Fibroblast of lung (primary cell): ENCODE measurements around the gene KIF5A. TPM values are rescaled to one million over a fixed set of nuclear protein-coding genes. Genes with fewer than 3 reads are reported as not detected.

Experiments used
- DNase-seq, 2 donors: peaks; one replicate each; pipeline versions ENCODE4 v3.0.0 to v3.0.0-alpha.2; 2010; ENCODE audit warnings: low read depth in 2 of 2
- H2AFZ ChIP-seq: 2 replicates; pipeline ENCODE4 v1.5.1; 2012; ENCODE audit warnings: low read length, control low read depth, inconsistent platforms
- H3K27ac ChIP-seq: 2 replicates; pipeline ENCODE4 v1.5.1; 2011; ENCODE audit warnings: low read length, control low read depth; ENCODE audit not compliant: insufficient read depth
- H3K27me3 ChIP-seq: 2 replicates; pipeline ENCODE4 v1.5.1; 2011; ENCODE audit warnings: mild to moderate bottlenecking, low read length; ENCODE audit not compliant: control insufficient read depth, insufficient read depth
- H3K36me3 ChIP-seq: 2 replicates; pipeline ENCODE4 v1.5.1; 2011; ENCODE audit warnings: low read length; ENCODE audit not compliant: control insufficient read depth, insufficient read depth
- H3K4me1 ChIP-seq: 2 replicates; pipeline ENCODE4 v1.5.1; 2011; ENCODE audit warnings: low read length; ENCODE audit not compliant: control insufficient read depth, insufficient read depth; ENCODE audit errors: extremely low read depth
- H3K4me2 ChIP-seq: 2 replicates; pipeline ENCODE4 v1.5.1; 2011; ENCODE audit warnings: low read length, control low read depth; ENCODE audit not compliant: insufficient read depth; ENCODE audit errors: extremely low read depth
- H3K4me3 ChIP-seq, 4 experiments: fragments of 200-600 bp in 1 of 4; sonication (generic) in 1 of 4; replicated peaks in 1 of 4; 2 replicates each; pipeline ENCODE4 v1.5.1; 2011 to 2016; ENCODE audit warnings: low read length in 4 of 4, low read depth in 3 of 4, mild to moderate bottlenecking in 3 of 4, control low read depth in 2 of 4, inconsistent platforms in 1 of 4, mixed read lengths in 1 of 4; ENCODE audit not compliant: insufficient read depth in 1 of 4; ENCODE audit errors: control extremely low read depth in 1 of 4
- H3K79me2 ChIP-seq: 2 replicates; pipeline ENCODE4 v1.5.1; 2012; ENCODE audit warnings: mild to moderate bottlenecking, low read length, inconsistent platforms; ENCODE audit not compliant: control insufficient read depth, insufficient read depth
- H3K9ac ChIP-seq: 2 replicates; pipeline ENCODE4 v1.5.1; 2011; ENCODE audit warnings: mild to moderate bottlenecking, low read length, control low read depth; ENCODE audit not compliant: insufficient read depth
- H3K9me3 ChIP-seq: 2 replicates; pipeline ENCODE4 v1.5.1; 2012; ENCODE audit warnings: low read depth, low read length; ENCODE audit not compliant: control insufficient read depth, insufficient read depth
- H4K20me1 ChIP-seq: 2 replicates; pipeline ENCODE4 v1.5.1; 2011; ENCODE audit warnings: low read length; ENCODE audit not compliant: control insufficient read depth, insufficient read depth; ENCODE audit errors: extremely low read depth
- CTCF ChIP-seq, 2 donors: IDR thresholded peaks in 1 of 2; conservative IDR thresholded peaks in 1 of 2; 1 replicate in 1 of 2; 2 replicates in 1 of 2; pipeline ENCODE4 v1.5.1; 2011 to 2012; ENCODE audit warnings: low read length in 2 of 2, control low read depth in 1 of 2, inconsistent platforms in 1 of 2, low read depth in 1 of 2, mild to moderate bottlenecking in 1 of 2
- EZH2 ChIP-seq: IDR thresholded peaks from 2 replicates; pipeline ENCODE4 v1.5.1; 2012; ENCODE audit warnings: low read length, control low read depth, mild to moderate bottlenecking; ENCODE audit errors: missing control alignments
- polyA plus RNA-seq, 2 donors: library from polyadenylated mRNA; depleted of rRNA in 1 of 2; stranded (reverse) in 1 of 2; unstranded in 1 of 2; fragments of >200 nt; gene quantifications; 2 replicates each; pipeline ENCODE4 v1.2.1, GENCODE V29; 2011 to 2012; ENCODE audit warnings: missing spikeins in 1 of 2
- total RNA-seq: library from RNA; depleted of rRNA; stranded (reverse); fragments of >200 nt; gene quantifications from 2 replicates; pipeline ENCODE4 v1.2.1, GENCODE V29; 2014

Gene KIF5A
- total and polyA plus RNA-seq, 2 donors (not counting 1 experiment from before 2014, with no cell fraction given), result 0.53 to 1.3 TPM

GRCh38 chr12:57623385-57623784 lies 73.5 kb downstream of the KIF5A start:
- Histone ChIP-seq H3K9me3 (no peaks in the 10 kb centered on the region), H3K4me2 (no peak overlapping the region), H3K4me3 (no peak overlapping the region), H3K27ac (no peak overlapping the region), H4K20me1 (no peaks in the 10 kb centered on the region), H3K27me3 (peaks cover 40% of the 10 kb centered on the region), H2AFZ (no peak overlapping the region), H3K36me3 (no peaks in the 10 kb centered on the region), H3K79me2 (no peaks in the 10 kb centered on the region), H3K9ac (no peak overlapping the region), H3K4me1 (peaks cover 5% of the 10 kb centered on the region)
- TF ChIP-seq EZH2, result no peak
- no peak for TF ChIP-seq CTCF (conservative IDR thresholded peaks at IDR 0.05 in 1 of 2, IDR thresholded peaks at IDR 0.05 in 1 of 2; ENCODE audit: low read depth in 1 of 2, low read length in 2 of 2)
- no peak for DNase-seq

- no peak overlapping the region for H3K9ac ChIP-seq
- TF ChIP-seq EZH2 (no peak), CTCF (conservative IDR thresholded peaks at IDR 0.05 in 1 of 2, IDR thresholded peaks at IDR 0.05 in 1 of 2; ENCODE audit: low read depth in 1 of 2, low read length in 2 of 2) (no peak)
- no peak overlapping the region for H2AFZ ChIP-seq
- DNase-seq, result no peak
- no peaks in the 10 kb centered on the region for H3K9me3 ChIP-seq
- no peak overlapping the region for H3K27ac ChIP-seq
- H3K36me3 ChIP-seq, result no peaks in the 10 kb centered on the region
- H3K27me3 ChIP-seq, result peaks cover 40% of the 10 kb centered on the region
- no peak overlapping the region for H3K4me2 ChIP-seq
- H4K20me1 ChIP-seq, result no peaks in the 10 kb centered on the region
- no peaks in the 10 kb centered on the region for H3K79me2 ChIP-seq
- peaks cover 5% of the 10 kb centered on the region for H3K4me1 ChIP-seq
- no peak overlapping the region for H3K4me3 ChIP-seq
These were observed 74.1 kb downstream of the KIF5A start for GRCh38 chr12:57623811-57624390.

- peaks cover 40% of the 10 kb centered on the region for H3K27me3 ChIP-seq
These were observed 74.8 kb downstream of the KIF5A start for GRCh38 chr12:57624441-57625220.

More at GRCh38 chr12:57624441-57625220, 74.8 kb downstream of the KIF5A start:
- no peak overlapping the region for H3K4me3 ChIP-seq
- H3K36me3 ChIP-seq, result no peaks in the 10 kb centered on the region
- no peaks in the 10 kb centered on the region for H4K20me1 ChIP-seq
- peaks cover 5% of the 10 kb centered on the region for H3K4me1 ChIP-seq
- no peak overlapping the region for H2AFZ ChIP-seq
- H3K27ac ChIP-seq, result no peak overlapping the region
- TF ChIP-seq EZH2, result no peak
- no peak for TF ChIP-seq CTCF (conservative IDR thresholded peaks at IDR 0.05 in 1 of 2, IDR thresholded peaks at IDR 0.05 in 1 of 2; ENCODE audit: low read depth in 1 of 2, low read length in 2 of 2)
- no peak for DNase-seq
- no peak overlapping the region for H3K4me2 ChIP-seq
- H3K9ac ChIP-seq, result no peak overlapping the region
- H3K79me2 ChIP-seq, result no peaks in the 10 kb centered on the region
- no peaks in the 10 kb centered on the region for H3K9me3 ChIP-seq
